HepG2 (cell line): Measurements from ENCODE around the gene TRAPPC10.

Experiments
- NFE2L1 ChIP-seq: sonication (generic); formaldehyde crosslinking; IDR thresholded peaks from 2 replicates; pipeline ENCODE4 v1.4.0; 2020; ENCODE audit warnings: missing genetic modification reagents, mild to moderate bottlenecking, borderline replicate concordance
- RAD21 ChIP-seq: fragments of 450-650 bp; formaldehyde crosslinking; IDR thresholded peaks from 2 replicates; pipeline ENCODE4 v1.5.0; 2020; ENCODE audit warnings: mild to moderate bottlenecking
- STAT5B ChIP-seq: sonication (generic); formaldehyde crosslinking; IDR thresholded peaks from 2 replicates; pipeline ENCODE4 v1.4.0; 2020; ENCODE audit warnings: missing genetic modification reagents
- YEATS2 ChIP-seq: sonication (generic); formaldehyde crosslinking; IDR thresholded peaks from 2 replicates; pipeline ENCODE4 v1.4.0; 2020; ENCODE audit warnings: missing genetic modification reagents, borderline replicate concordance
- ZFX ChIP-seq: sonication (generic); formaldehyde crosslinking; IDR thresholded peaks from 2 replicates; pipeline ENCODE4 v1.4.0; 2020; ENCODE audit warnings: mild to moderate bottlenecking, low read depth, missing genetic modification reagents, moderate library complexity
- ZNF329 ChIP-seq: sonication (generic); formaldehyde crosslinking; IDR thresholded peaks from 2 replicates; pipeline ENCODE4 v1.9.0; 2021; ENCODE audit warnings: low read depth, mild to moderate bottlenecking, missing genetic modification reagents
- ZNF557 ChIP-seq: sonication (generic); formaldehyde crosslinking; IDR thresholded peaks from 2 replicates; pipeline ENCODE4 v1.4.0; 2020; ENCODE audit warnings: missing genetic modification reagents
- TF ChIP-seq, protein P1 (sequence below): sonication (generic); formaldehyde crosslinking; IDR thresholded peaks from 2 replicates; pipeline ENCODE4 v1.4.0; 2020; ENCODE audit warnings: missing genetic modification reagents, mild to moderate bottlenecking, borderline replicate concordance
- TF ChIP-seq, protein P2 (sequence below): sonication (generic); formaldehyde crosslinking; IDR thresholded peaks from 2 replicates; pipeline ENCODE4 v1.5.0; 2020; ENCODE audit warnings: mild to moderate bottlenecking, missing genetic modification reagents, moderate library complexity
- TF ChIP-seq, protein P3 (sequence below): sonication (generic); formaldehyde crosslinking; IDR thresholded peaks from 2 replicates; pipeline ENCODE4 v1.8.0; 2022; ENCODE audit warnings: missing genetic modification reagents, mild to moderate bottlenecking, moderate library complexity, borderline replicate concordance
- TF ChIP-seq, protein P4 (sequence below): IDR thresholded peaks from 2 replicates; pipeline ENCODE4 v1.6.1; 2016; ENCODE audit warnings: missing compliant biosample characterization, missing genetic modification reagents, borderline replicate concordance

- TF ChIP-seq, protein P1, sequence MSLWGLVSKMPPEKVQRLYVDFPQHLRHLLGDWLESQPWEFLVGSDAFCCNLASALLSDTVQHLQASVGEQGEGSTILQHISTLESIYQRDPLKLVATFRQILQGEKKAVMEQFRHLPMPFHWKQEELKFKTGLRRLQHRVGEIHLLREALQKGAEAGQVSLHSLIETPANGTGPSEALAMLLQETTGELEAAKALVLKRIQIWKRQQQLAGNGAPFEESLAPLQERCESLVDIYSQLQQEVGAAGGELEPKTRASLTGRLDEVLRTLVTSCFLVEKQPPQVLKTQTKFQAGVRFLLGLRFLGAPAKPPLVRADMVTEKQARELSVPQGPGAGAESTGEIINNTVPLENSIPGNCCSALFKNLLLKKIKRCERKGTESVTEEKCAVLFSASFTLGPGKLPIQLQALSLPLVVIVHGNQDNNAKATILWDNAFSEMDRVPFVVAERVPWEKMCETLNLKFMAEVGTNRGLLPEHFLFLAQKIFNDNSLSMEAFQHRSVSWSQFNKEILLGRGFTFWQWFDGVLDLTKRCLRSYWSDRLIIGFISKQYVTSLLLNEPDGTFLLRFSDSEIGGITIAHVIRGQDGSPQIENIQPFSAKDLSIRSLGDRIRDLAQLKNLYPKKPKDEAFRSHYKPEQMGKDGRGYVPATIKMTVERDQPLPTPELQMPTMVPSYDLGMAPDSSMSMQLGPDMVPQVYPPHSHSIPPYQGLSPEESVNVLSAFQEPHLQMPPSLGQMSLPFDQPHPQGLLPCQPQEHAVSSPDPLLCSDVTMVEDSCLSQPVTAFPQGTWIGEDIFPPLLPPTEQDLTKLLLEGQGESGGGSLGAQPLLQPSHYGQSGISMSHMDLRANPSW: no peak
- TF ChIP-seq ZNF557 (CRISPR knock-in tag): no peak
- TF ChIP-seq ZNF329 (CRISPR knock-in tag): no peak
- no peak for TF ChIP-seq ZFX (CRISPR knock-in tag)
- TF ChIP-seq NFE2L1 (CRISPR knock-in tag): no peak
- TF ChIP-seq STAT5B: no peak
- TF ChIP-seq YEATS2: no peak
- TF ChIP-seq, protein P2, sequence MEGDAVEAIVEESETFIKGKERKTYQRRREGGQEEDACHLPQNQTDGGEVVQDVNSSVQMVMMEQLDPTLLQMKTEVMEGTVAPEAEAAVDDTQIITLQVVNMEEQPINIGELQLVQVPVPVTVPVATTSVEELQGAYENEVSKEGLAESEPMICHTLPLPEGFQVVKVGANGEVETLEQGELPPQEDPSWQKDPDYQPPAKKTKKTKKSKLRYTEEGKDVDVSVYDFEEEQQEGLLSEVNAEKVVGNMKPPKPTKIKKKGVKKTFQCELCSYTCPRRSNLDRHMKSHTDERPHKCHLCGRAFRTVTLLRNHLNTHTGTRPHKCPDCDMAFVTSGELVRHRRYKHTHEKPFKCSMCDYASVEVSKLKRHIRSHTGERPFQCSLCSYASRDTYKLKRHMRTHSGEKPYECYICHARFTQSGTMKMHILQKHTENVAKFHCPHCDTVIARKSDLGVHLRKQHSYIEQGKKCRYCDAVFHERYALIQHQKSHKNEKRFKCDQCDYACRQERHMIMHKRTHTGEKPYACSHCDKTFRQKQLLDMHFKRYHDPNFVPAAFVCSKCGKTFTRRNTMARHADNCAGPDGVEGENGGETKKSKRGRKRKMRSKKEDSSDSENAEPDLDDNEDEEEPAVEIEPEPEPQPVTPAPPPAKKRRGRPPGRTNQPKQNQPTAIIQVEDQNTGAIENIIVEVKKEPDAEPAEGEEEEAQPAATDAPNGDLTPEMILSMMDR (CRISPR knock-in tag): no peak
- TF ChIP-seq, protein P3, sequence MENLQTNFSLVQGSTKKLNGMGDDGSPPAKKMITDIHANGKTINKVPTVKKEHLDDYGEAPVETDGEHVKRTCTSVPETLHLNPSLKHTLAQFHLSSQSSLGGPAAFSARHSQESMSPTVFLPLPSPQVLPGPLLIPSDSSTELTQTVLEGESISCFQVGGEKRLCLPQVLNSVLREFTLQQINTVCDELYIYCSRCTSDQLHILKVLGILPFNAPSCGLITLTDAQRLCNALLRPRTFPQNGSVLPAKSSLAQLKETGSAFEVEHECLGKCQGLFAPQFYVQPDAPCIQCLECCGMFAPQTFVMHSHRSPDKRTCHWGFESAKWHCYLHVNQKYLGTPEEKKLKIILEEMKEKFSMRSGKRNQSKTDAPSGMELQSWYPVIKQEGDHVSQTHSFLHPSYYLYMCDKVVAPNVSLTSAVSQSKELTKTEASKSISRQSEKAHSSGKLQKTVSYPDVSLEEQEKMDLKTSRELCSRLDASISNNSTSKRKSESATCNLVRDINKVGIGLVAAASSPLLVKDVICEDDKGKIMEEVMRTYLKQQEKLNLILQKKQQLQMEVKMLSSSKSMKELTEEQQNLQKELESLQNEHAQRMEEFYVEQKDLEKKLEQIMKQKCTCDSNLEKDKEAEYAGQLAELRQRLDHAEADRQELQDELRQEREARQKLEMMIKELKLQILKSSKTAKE (CRISPR knock-in tag): no peak
- no peak for TF ChIP-seq RAD21 (CRISPR knock-in tag)
- TF ChIP-seq, protein P4, sequence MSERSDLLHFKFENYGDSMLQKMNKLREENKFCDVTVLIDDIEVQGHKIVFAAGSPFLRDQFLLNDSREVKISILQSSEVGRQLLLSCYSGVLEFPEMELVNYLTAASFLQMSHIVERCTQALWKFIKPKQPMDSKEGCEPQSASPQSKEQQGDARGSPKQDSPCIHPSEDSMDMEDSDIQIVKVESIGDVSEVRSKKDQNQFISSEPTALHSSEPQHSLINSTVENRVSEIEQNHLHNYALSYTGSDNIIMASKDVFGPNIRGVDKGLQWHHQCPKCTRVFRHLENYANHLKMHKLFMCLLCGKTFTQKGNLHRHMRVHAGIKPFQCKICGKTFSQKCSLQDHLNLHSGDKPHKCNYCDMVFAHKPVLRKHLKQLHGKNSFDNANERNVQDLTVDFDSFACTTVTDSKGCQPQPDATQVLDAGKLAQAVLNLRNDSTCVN (CRISPR knock-in tag): no peak
Observed at GRCh38 chr21:43989401-43989800, 22.7 kb upstream of the TRAPPC10 start.
